ENCODE data around the gene IL36G.

- no peak for TF ChIP-seq FOXM1 (IDR thresholded peaks at IDR 0.05; ENCODE audit: borderline replicate concordance)
- no peak for TF ChIP-seq HDGF (IDR thresholded peaks at IDR 0.05; ENCODE audit: borderline replicate concordance)
- TF ChIP-seq PKNOX1 (IDR thresholded peaks at IDR 0.05) = no peak
- TF ChIP-seq ELF4 (IDR thresholded peaks at IDR 0.05) = no peak
- TF ChIP-seq SP1 (IDR thresholded peaks at IDR 0.05) = no peak
- no peak for TF ChIP-seq L3MBTL2 (conservative IDR thresholded peaks at IDR 0.05)
- TF ChIP-seq ZNF384 (IDR thresholded peaks at IDR 0.05) = no peak
- TF ChIP-seq BHLHE40 (IDR thresholded peaks at IDR 0.05; ENCODE audit: borderline replicate concordance) = no peak
- TF ChIP-seq FOXA1 (IDR thresholded peaks at IDR 0.05) = no peak
- TF ChIP-seq SUZ12 (IDR thresholded peaks at IDR 0.05) = no peak
Measured at GRCh38 chr2:113013336-113013661, 35.5 kb downstream of the IL36G start.

Measured in HEK293T (cell line).